Dermis microvascular lymphatic vessel endothelial cell (primary cell): ENCODE measurements around the gene MICB. TPM values are rescaled to one million over a fixed set of nuclear protein-coding genes. Genes with fewer than 3 reads are reported as not detected.
A peak's percentile ranks its signal among the peaks of the same experiment; 100 is the strongest.

Source experiments
- DNase-seq, 2 donors: peaks; one replicate each; pipeline versions ENCODE4 v3.0.0 to v3.0.0-alpha.2; 2010; ENCODE audit warnings: low read depth in 2 of 2
- total RNA-seq: library from RNA; depleted of rRNA; stranded (reverse); fragments of >200 nt; gene quantifications from 2 replicates; pipeline ENCODE4 v1.2.1, GENCODE V29; 2014

The MICB gene
- total RNA-seq, 1 donor from 2014 or later = 8.3 TPM

- DNase-seq = no peak
Measured at GRCh38 chr6:31535538-31536324, 37.8 kb downstream of the MICB start.

DNA sequence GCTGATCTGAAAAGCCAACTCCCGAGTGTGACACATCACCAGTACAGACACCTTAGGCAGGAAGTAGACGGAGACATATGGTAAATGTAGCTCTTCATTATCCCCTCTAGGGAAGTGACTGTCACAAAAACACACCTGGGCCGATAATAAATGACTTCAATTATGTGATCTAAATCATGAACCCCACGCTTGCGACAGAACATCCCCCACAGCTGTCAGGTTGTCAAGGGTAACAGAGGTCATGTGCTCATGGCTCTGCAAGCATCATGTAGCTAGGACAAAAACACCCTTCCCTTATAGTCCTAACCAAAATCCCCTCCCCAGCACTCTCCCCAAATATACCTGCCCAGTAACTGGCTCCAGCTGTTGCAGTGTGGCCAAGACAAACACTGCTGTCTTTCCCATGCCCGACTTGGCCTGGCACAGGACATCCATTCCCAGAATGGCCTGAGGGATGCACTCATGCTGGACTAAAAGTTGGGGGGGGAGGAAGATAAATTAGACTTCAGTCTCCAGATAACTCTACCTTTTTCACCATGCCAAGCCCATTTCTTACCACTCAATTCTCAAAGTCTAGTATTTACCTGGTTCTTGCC lies 41.0 kb downstream of the MICB start:
- no peak for DNase-seq

GRCh38 chr6:31540640-31541039 lies 42.7 kb downstream of the MICB start:
- no peak for DNase-seq

DNA sequence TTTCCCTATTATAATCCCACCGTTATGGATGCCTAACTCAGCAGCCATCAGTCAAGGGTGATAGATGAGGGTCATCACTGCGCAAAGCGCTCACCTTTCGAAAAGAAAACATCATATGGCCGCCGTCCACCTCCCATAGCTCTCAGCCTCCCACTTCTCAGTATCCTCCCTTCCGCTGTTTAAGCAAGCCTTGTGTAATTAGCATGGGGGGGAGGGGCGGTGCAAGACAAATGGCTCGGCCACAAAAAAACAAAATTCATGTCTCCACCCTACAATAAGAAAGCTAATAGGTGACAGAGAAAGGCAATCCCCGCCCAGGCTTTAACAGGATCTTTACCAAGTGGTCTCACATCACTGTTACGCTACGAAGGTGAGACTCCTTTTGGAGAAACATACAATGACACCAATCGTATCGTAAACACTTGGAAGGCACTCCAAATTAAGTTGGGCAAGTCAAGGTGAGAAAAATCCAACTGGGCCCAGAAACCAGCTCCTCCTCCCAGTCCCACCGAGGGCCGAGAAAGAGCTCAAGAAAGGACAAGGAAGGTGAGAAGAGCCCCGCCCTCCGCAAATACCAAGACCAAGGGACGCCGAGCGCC lies 43.2 kb downstream of the MICB start:
- DNase-seq = peak in 1 of 2 donors; percentile 54

- DNase-seq = peak; percentile 94 to 98
Measured at GRCh38 chr6:31541658-31542521, 43.9 kb downstream of the MICB start, which contains the start of gene DDX39B. DDX39B (minus strand) TSS chr6:31542003; CDS start chr6:31540532, 1,471 bp downstream.

- DNase-seq = no peak
Measured at GRCh38 chr6:31543639-31544038, 45.7 kb downstream of the MICB start.

GRCh38 chr6:31544676-31545075 lies 46.7 kb downstream of the MICB start:
- DNase-seq = no peak

DNA sequence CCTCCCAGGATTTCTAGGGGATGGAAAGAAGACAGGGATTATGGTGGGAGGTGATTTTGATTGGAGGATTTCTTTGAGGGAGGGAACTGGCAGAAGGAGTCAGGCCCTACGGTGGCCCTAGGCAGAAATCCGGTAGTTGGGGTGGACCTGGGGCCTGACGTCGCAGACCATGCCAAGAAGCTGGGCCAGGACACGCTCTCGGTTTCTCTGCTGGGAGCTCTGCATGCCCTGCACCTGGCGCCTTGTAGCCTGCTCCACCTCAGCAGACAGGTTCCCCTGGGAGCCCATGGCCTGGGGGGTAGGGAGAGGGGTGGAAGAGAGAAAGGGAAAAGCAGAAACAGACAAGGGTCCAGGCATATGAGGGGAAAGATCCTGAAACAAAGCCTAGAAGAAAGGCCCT lies 47.3 kb downstream of the MICB start:
- DNase-seq = no peak

GRCh38 chr6:31546339-31546957 lies 48.5 kb downstream of the MICB start, which contains the start of gene ATP6V1G2:
ATP6V1G2 (minus strand) TSS chr6:31546608; CDS start chr6:31546559, 49 bp downstream.
- peak; percentile 76 to 89 for DNase-seq

GRCh38 chr6:31546958-31547726 lies 49.2 kb downstream of the MICB start, which contains the start of gene NFKBIL1:
NFKBIL1 (plus strand) TSS chr6:31547608; CDS start chr6:31547695, 87 bp downstream.
- DNase-seq = peak; percentile 60 to 95

DNA sequence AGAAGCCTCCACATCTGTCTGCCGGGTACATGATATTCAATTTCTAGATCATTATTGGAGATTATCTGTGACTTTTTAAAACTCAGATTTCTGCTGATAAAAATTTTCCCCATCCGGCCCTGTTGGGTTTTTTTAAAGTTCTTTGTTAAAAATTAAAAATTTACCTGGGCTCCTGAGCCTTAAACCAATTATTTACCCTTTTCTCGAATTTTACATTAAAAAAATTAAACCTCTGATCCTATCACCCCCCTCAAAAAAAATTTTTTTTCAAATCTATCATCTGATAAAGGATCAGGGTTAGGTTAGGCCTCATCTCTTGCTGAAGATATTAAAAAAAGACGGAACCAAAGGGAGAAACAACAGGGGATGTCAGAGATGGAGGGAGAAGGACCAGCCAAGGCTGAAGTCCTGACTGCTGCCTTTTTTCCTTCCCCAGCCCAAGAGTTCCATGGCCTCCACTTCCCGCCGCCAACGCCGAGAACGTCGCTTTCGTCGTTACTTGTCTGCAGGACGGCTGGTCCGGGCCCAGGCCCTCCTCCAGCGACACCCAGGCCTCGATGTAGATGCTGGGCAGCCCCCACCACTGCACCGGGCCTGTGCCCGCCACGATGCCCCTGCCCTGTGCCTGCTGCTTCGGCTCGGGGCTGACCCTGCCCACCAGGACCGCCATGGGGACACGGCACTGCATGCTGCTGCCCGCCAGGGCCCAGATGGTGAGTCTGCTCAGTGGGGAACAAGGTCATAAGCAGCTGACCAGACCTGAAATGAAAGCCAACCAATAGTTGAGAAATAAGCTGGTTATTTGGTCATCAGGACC lies 50.0 kb downstream of the MICB start:
- no peak for DNase-seq

DNA sequence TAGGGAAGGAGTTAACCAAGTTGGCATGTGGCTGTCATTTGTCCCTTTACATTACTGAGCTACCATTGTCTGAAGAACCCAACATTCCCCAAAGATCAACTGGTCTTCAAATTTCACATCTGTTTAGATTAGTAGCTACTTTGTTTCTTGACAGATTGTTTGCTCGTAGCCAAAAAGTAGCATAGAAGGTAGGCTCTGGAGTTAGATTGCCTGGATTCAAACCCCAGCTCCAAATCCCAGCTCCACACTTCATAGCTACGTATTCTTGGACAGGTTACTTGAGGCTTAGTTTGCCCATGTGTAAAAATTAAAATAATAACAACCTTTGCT lies 50.6 kb downstream of the MICB start:
- DNase-seq = no peak

GRCh38 chr6:31551371-31551770 lies 53.4 kb downstream of the MICB start:
- peak; percentile 40 to 86 for DNase-seq

DNA sequence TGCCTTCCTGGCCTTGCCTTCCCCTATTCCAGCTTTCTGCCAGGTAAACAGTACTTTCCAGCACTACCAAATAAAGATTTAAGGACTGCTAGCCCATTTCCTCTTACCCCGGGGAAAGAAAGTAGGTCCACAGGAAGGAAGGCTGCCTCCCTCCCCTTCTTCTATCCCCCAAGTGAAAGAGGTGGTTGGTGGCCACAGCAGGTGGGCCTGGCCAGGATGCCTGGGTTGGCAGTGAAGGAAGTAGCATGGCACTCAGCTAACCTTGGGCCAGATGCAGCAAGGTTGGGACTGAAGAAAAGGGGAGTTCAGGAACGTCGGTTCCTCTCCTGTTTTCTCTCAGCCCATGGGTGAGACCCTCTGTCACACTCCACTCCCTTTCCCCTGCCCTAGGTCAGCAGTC lies 58.4 kb downstream of the MICB start:
- DNase-seq = no peak

DNA sequence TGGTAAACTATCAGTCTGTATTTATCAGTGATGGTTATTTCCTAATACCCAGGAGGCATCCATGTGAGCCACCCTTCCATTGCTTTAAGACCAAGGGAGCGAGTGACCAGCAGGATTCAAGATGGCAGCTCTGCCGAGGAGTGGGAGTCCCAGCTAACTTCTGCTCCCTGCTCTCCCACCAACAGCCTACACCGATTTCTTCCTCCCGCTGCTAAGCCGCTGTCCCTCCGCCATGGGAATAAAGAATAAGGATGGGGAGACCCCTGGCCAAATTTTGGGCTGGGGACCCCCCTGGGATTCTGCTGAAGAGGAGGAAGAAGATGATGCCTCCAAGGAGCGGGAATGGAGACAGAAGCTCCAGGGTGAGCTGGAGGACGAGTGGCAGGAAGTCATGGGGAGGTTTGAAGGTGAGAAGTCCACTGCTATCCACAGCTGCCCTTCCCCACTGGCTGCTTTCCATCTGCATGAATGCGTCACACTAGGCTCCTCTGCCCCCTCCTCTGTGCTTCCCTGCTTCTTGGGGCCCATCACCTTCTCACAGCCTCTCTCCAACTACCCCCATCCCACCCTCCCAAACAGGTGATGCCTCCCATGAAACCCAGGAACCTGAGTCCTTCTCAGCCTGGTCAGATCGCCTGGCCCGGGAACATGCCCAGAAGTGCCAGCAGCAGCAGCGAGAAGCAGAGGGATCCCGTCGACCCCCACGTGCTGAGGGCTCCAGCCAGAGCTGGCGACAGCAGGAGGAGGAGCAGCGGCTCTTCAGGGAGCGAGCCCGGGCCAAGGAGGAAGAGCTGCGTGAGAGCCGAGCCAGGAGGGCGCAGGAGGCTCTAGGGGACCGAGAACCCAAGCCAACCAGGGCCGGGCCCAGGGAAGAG lies 59.7 kb downstream of the MICB start:
- peak in 1 of 2 donors; percentile 46 for DNase-seq

DNA sequence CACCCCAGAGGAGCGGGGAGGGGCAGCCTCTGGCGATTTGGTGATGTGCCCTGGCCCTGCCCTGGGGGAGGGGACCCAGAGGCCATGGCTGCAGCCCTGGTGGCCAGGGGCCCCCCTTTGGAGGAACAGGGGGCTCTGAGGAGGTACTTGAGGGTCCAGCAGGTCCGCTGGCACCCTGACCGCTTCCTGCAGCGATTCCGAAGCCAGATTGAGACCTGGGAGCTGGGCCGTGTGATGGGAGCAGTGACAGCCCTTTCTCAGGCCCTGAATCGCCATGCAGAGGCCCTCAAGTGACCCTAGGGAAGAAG lies 60.3 kb downstream of the MICB start:
- no peak for DNase-seq

- DNase-seq = peak in 1 of 2 donors; percentile 61
Measured at GRCh38 chr6:31558631-31559500, 60.9 kb downstream of the MICB start.

DNA sequence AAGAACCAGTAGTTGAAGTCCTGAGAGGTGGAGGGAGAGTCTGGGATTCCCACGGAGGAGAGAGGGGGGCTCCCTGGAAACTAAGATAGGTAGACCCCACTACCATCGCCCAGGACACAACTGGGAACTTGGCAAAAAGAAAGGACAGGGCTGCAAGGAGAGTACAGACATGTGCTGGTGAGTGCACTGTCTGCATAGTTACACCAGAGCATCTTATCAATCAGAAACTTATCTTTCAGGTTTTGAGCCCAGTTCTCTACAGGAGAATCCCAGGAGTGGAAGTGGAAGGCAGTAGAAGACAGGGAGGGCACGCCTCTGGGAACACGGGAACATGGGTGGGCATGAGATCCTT lies 61.6 kb downstream of the MICB start:
- DNase-seq = no peak
